K562 (cell line): ENCODE measurements around the gene PIK3R5.
"Not testable (repeated sequence)": the region's sequence is repeated elsewhere in the genome, so short reads cannot be mapped to it uniquely, and the experiment has no call there.

Experiments
- EP300 ChIP-seq: IDR thresholded peaks from 2 replicates; pipeline ENCODE4 v1.6.1; 2012; ENCODE audit warnings: low read length, improper control_type of control experiment
- MXI1 ChIP-seq: IDR thresholded peaks from 2 replicates; pipeline ENCODE4 v1.6.1; 2011; ENCODE audit warnings: low read depth, mild to moderate bottlenecking, improper control_type of control experiment, low read length
- NRF1 ChIP-seq, 2 experiments: fragments of 450-650 bp; IDR thresholded peaks in 1 of 2; conservative IDR thresholded peaks in 1 of 2; 2 replicates each; pipeline ENCODE4 v1.6.1; 2014; ENCODE audit warnings: mild to moderate bottlenecking in 2 of 2
- RAD51 ChIP-seq: fragments of 450-650 bp; IDR thresholded peaks from 2 replicates; pipeline ENCODE4 v1.7.1; 2016; ENCODE audit warnings: low read depth, mild to moderate bottlenecking, borderline replicate concordance
- RFX5 ChIP-seq: IDR thresholded peaks from 2 replicates; pipeline ENCODE4 v1.6.1; 2011; ENCODE audit warnings: low read depth, mild to moderate bottlenecking, improper control_type of control experiment, low read length
- SOX6 ChIP-seq: fragments of 450-650 bp; IDR thresholded peaks from 2 replicates; pipeline ENCODE4 v1.6.1; 2014; ENCODE audit warnings: mild to moderate bottlenecking
- SP2 ChIP-seq: IDR thresholded peaks from 2 replicates; pipeline ENCODE4 v1.6.1; 2011; ENCODE audit warnings: mild to moderate bottlenecking, low read depth, low read length, moderate library complexity; ENCODE audit not compliant: poor library complexity, severe bottlenecking; ENCODE audit errors: extremely low read depth
- XRCC4 ChIP-seq: IDR thresholded peaks from one replicate; pipeline ENCODE4 v1.6.1; 2011; ENCODE audit not compliant: insufficient read depth, insufficient read length; ENCODE audit errors: extremely low read depth
- ZBTB7A ChIP-seq: IDR thresholded peaks from 2 replicates; pipeline ENCODE4 v1.6.1; 2011; ENCODE audit warnings: low read depth, mild to moderate bottlenecking, low read length, moderate library complexity, borderline replicate concordance; ENCODE audit not compliant: control insufficient read depth
- ZNF408 ChIP-seq: fragments of 250-450 bp; sonication (Bioruptor Pico); IDR thresholded peaks from 2 replicates; pipeline ENCODE4 v1.4.0; 2020; ENCODE audit warnings: low read depth, mild to moderate bottlenecking, moderate library complexity
- TF ChIP-seq, protein P1 (sequence below): sonication (generic); formaldehyde crosslinking; IDR thresholded peaks from 2 replicates; pipeline ENCODE4 v1.8.1; 2023; ENCODE audit warnings: mild to moderate bottlenecking, missing genetic modification reagents
- TF ChIP-seq, protein P2 (sequence below), 2 experiments: fragments of 450-650 bp; formaldehyde crosslinking in 1 of 2; IDR thresholded peaks; 2 replicates each; pipeline versions ENCODE4 v1.4.0 to v1.6.1; 2014 to 2020; ENCODE audit warnings: mild to moderate bottlenecking in 2 of 2, borderline replicate concordance in 1 of 2, low read depth in 1 of 2
- TF ChIP-seq, protein P3 (sequence below): fragments of 450-650 bp; conservative IDR thresholded peaks from 2 replicates; pipeline ENCODE4 v1.6.1; 2016; ENCODE audit warnings: missing genetic modification characterization, low read depth, mild to moderate bottlenecking, control low read depth, missing compliant biosample characterization

DNA sequence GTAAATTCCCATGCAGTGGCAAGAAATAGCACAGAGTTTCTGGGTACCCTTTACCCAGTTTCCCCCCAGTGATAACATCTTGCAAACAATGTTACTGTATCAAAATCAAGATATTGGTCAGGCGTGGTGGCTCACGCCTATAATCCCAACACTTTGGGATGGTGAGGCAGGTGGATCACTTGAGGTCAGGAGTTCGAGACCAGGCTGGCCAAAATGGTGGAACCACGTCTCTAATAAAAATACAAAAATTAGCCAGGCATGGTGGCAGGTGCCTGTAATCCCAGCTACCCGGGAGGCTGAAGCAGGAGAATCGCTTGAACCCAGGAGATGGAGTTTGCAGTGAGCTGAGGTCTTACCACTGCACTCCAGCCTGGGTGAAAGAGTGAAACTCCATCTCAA is 109.3 kb downstream of the PIK3R5 start:
- not testable (repeated sequence) for TF ChIP-seq NRF1 (conservative IDR thresholded peaks at IDR 0.05 in 1 of 2, IDR thresholded peaks at IDR 0.05 in 1 of 2); ZBTB7A; SP2; RFX5; MXI1; ZNF408 (CRISPR knock-in tag); EP300; RAD51; SOX6; XRCC4
- TF ChIP-seq, protein P1, sequence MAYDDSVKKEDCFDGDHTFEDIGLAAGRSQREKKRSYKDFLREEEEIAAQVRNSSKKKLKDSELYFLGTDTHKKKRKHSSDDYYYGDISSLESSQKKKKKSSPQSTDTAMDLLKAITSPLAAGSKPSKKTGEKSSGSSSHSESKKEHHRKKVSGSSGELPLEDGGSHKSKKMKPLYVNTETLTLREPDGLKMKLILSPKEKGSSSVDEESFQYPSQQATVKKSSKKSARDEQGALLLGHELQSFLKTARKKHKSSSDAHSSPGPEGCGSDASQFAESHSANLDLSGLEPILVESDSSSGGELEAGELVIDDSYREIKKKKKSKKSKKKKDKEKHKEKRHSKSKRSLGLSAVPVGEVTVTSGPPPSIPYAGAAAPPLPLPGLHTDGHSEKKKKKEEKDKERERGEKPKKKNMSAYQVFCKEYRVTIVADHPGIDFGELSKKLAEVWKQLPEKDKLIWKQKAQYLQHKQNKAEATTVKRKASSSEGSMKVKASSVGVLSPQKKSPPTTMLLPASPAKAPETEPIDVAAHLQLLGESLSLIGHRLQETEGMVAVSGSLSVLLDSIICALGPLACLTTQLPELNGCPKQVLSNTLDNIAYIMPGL (CRISPR knock-in tag): not testable (repeated sequence)
- TF ChIP-seq, protein P2, sequence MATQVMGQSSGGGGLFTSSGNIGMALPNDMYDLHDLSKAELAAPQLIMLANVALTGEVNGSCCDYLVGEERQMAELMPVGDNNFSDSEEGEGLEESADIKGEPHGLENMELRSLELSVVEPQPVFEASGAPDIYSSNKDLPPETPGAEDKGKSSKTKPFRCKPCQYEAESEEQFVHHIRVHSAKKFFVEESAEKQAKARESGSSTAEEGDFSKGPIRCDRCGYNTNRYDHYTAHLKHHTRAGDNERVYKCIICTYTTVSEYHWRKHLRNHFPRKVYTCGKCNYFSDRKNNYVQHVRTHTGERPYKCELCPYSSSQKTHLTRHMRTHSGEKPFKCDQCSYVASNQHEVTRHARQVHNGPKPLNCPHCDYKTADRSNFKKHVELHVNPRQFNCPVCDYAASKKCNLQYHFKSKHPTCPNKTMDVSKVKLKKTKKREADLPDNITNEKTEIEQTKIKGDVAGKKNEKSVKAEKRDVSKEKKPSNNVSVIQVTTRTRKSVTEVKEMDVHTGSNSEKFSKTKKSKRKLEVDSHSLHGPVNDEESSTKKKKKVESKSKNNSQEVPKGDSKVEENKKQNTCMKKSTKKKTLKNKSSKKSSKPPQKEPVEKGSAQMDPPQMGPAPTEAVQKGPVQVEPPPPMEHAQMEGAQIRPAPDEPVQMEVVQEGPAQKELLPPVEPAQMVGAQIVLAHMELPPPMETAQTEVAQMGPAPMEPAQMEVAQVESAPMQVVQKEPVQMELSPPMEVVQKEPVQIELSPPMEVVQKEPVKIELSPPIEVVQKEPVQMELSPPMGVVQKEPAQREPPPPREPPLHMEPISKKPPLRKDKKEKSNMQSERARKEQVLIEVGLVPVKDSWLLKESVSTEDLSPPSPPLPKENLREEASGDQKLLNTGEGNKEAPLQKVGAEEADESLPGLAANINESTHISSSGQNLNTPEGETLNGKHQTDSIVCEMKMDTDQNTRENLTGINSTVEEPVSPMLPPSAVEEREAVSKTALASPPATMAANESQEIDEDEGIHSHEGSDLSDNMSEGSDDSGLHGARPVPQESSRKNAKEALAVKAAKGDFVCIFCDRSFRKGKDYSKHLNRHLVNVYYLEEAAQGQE (IDR thresholded peaks at IDR 0.05; ENCODE audit: borderline replicate concordance): not testable (repeated sequence)
- TF ChIP-seq, protein P2 (CRISPR knock-in tag; IDR thresholded peaks at IDR 0.05; ENCODE audit: low read depth): not testable (repeated sequence)
- TF ChIP-seq, protein P3, sequence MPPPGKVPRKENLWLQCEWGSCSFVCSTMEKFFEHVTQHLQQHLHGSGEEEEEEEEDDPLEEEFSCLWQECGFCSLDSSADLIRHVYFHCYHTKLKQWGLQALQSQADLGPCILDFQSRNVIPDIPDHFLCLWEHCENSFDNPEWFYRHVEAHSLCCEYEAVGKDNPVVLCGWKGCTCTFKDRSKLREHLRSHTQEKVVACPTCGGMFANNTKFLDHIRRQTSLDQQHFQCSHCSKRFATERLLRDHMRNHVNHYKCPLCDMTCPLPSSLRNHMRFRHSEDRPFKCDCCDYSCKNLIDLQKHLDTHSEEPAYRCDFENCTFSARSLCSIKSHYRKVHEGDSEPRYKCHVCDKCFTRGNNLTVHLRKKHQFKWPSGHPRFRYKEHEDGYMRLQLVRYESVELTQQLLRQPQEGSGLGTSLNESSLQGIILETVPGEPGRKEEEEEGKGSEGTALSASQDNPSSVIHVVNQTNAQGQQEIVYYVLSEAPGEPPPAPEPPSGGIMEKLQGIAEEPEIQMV (tag): not testable (repeated sequence)
